Measurements from ENCODE around the gene ATXN7.

DNA sequence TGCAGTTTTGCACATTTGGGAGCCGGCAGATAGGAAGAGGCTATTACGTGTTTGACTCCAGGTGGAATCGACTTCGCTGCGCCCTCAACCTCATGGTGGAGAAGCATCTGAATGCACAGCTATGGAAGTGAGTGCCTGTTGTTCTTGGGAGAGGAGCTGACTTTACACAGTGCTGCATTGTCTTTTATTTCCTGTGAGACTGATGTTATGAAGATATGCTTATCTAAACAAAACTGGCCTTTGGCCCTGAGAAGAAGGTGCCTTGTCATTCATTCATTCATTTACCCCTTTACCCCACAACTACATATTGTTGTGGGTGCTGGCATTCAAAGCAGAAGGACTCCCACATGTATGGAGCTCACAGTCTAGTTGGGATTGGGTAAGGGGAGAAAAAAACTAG, 127.1 kb downstream of the ATXN7 start:
- TF ChIP-seq CTCF (conservative IDR thresholded peaks at IDR 0.05; ENCODE audit: low read depth, low read length) (no peak), EZH2phosphoT487 (IDR thresholded peaks at IDR 0.05; ENCODE audit: borderline replicate concordance, low read length) (no peak)
